Measurements from ENCODE around the gene BTRC.

BTRC gene

GRCh38 chr10:101513733-101514132, 159.8 kb downstream of the BTRC start:
- Histone ChIP-seq H3K9ac (ENCODE audit: low read depth in 1 of 2, low read length in 2 of 2) (no peak overlapping the region), H3K4me3 (ENCODE audit: low read length in 2 of 2) (no peak overlapping the region), H3K4me1 (ENCODE audit: control insufficient read depth in 2 of 2, insufficient read depth in 2 of 2, low read length in 2 of 2) (no peaks in the 10 kb centered on the region), H3K27ac (ENCODE audit: low read depth in 2 of 2, low read length in 2 of 2) (no peak overlapping the region), H3K36me3 (ENCODE audit: control insufficient read depth in 2 of 2, insufficient read depth in 2 of 2, low read length in 2 of 2) (no peaks in the 10 kb centered on the region), H3K27me3 (ENCODE audit: control insufficient read depth in 2 of 2, insufficient read depth in 2 of 2, low read length in 2 of 2) (no peaks in the 10 kb centered on the region), H3K9me3 (ENCODE audit: control insufficient read depth in 2 of 2, low read length in 2 of 2) (no peaks in the 10 kb centered on the region)

GRCh38 chr10:101525848-101526247, 171.9 kb downstream of the BTRC start:
- H3K36me3 ChIP-seq (ENCODE audit: control insufficient read depth in 2 of 2, insufficient read depth in 2 of 2, low read length in 2 of 2) = peaks cover 2 to 3% of the 10 kb centered on the region in 2 donors
- H3K4me3 ChIP-seq (ENCODE audit: low read length in 2 of 2) = no peak overlapping the region
- H3K9me3 ChIP-seq (ENCODE audit: control insufficient read depth in 2 of 2, low read length in 2 of 2) = no peaks in the 10 kb centered on the region
- H3K27me3 ChIP-seq (ENCODE audit: control insufficient read depth in 2 of 2, insufficient read depth in 2 of 2, low read length in 2 of 2) = no peaks in the 10 kb centered on the region
- no peak overlapping the region for H3K27ac ChIP-seq (ENCODE audit: low read depth in 2 of 2, low read length in 2 of 2)
- no peak overlapping the region for H3K9ac ChIP-seq (ENCODE audit: low read depth in 1 of 2, low read length in 2 of 2)
- H3K4me1 ChIP-seq (ENCODE audit: control insufficient read depth in 2 of 2, insufficient read depth in 2 of 2, low read length in 2 of 2) = no peaks in the 10 kb centered on the region

- no peaks in the 10 kb centered on the region for H3K27me3 ChIP-seq (ENCODE audit: control insufficient read depth in 2 of 2, insufficient read depth in 2 of 2, low read length in 2 of 2)
- H3K4me3 ChIP-seq (ENCODE audit: low read length in 2 of 2) = no peak overlapping the region
- H3K27ac ChIP-seq (ENCODE audit: low read depth in 2 of 2, low read length in 2 of 2) = no peak overlapping the region
- H3K36me3 ChIP-seq (ENCODE audit: control insufficient read depth in 2 of 2, insufficient read depth in 2 of 2, low read length in 2 of 2) = peaks cover 0 to 6% of the 10 kb centered on the region in 2 donors
- no peaks in the 10 kb centered on the region for H3K9me3 ChIP-seq (ENCODE audit: control insufficient read depth in 2 of 2, low read length in 2 of 2)
- no peak overlapping the region for H3K9ac ChIP-seq (ENCODE audit: low read depth in 1 of 2, low read length in 2 of 2)
- H3K4me1 ChIP-seq (ENCODE audit: control insufficient read depth in 2 of 2, insufficient read depth in 2 of 2, low read length in 2 of 2) = no peaks in the 10 kb centered on the region
These were observed 175.2 kb downstream of the BTRC start for GRCh38 chr10:101529207-101529606.

GRCh38 chr10:101529725-101530553, 176.0 kb downstream of the BTRC start:
- H3K9me3 ChIP-seq (ENCODE audit: control insufficient read depth in 2 of 2, low read length in 2 of 2) = no peaks in the 10 kb centered on the region
- H3K27ac ChIP-seq (ENCODE audit: low read depth in 2 of 2, low read length in 2 of 2) = no peak overlapping the region
- H3K4me3 ChIP-seq (ENCODE audit: low read length in 2 of 2) = no peak overlapping the region
- H3K27me3 ChIP-seq (ENCODE audit: control insufficient read depth in 2 of 2, insufficient read depth in 2 of 2, low read length in 2 of 2) = no peaks in the 10 kb centered on the region
- no peaks in the 10 kb centered on the region for H3K4me1 ChIP-seq (ENCODE audit: control insufficient read depth in 2 of 2, insufficient read depth in 2 of 2, low read length in 2 of 2)
- H3K9ac ChIP-seq (ENCODE audit: low read depth in 1 of 2, low read length in 2 of 2) = no peak overlapping the region
- peaks cover 4 to 6% of the 10 kb centered on the region in 2 donors for H3K36me3 ChIP-seq (ENCODE audit: control insufficient read depth in 2 of 2, insufficient read depth in 2 of 2, low read length in 2 of 2)

GRCh38 chr10:101535949-101536348, 182.0 kb downstream of the BTRC start:
- Histone ChIP-seq H3K4me3 (ENCODE audit: low read length in 2 of 2) (no peak overlapping the region), H3K36me3 (ENCODE audit: control insufficient read depth in 2 of 2, insufficient read depth in 2 of 2, low read length in 2 of 2) (peaks cover 3 to 12% of the 10 kb centered on the region in 2 donors), H3K27me3 (ENCODE audit: control insufficient read depth in 2 of 2, insufficient read depth in 2 of 2, low read length in 2 of 2) (no peaks in the 10 kb centered on the region), H3K27ac (ENCODE audit: low read depth in 2 of 2, low read length in 2 of 2) (no peak overlapping the region), H3K9me3 (ENCODE audit: control insufficient read depth in 2 of 2, low read length in 2 of 2) (no peaks in the 10 kb centered on the region), H3K4me1 (ENCODE audit: control insufficient read depth in 2 of 2, insufficient read depth in 2 of 2, low read length in 2 of 2) (no peaks in the 10 kb centered on the region), H3K9ac (ENCODE audit: low read depth in 1 of 2, low read length in 2 of 2) (no peak overlapping the region)

- no peak overlapping the region for H3K9ac ChIP-seq (ENCODE audit: low read depth in 1 of 2, low read length in 2 of 2)
These were observed 182.8 kb downstream of the BTRC start for GRCh38 chr10:101536800-101537199.

GRCh38 chr10:101538446-101538845, 184.5 kb downstream of the BTRC start:
- H3K27ac ChIP-seq (ENCODE audit: low read depth in 2 of 2, low read length in 2 of 2) = no peak overlapping the region
- no peaks in the 10 kb centered on the region for H3K9me3 ChIP-seq (ENCODE audit: control insufficient read depth in 2 of 2, low read length in 2 of 2)
- H3K36me3 ChIP-seq (ENCODE audit: control insufficient read depth in 2 of 2, insufficient read depth in 2 of 2, low read length in 2 of 2) = peaks cover under 1 to 12% of the 10 kb centered on the region in 2 donors
- no peaks in the 10 kb centered on the region for H3K4me1 ChIP-seq (ENCODE audit: control insufficient read depth in 2 of 2, insufficient read depth in 2 of 2, low read length in 2 of 2)
- H3K27me3 ChIP-seq (ENCODE audit: control insufficient read depth in 2 of 2, insufficient read depth in 2 of 2, low read length in 2 of 2) = no peaks in the 10 kb centered on the region
- no peak overlapping the region for H3K4me3 ChIP-seq (ENCODE audit: low read length in 2 of 2)
- no peak overlapping the region for H3K9ac ChIP-seq (ENCODE audit: low read depth in 1 of 2, low read length in 2 of 2)

More at GRCh38 chr10:101536800-101537199, 182.8 kb downstream of the BTRC start:
- Histone ChIP-seq H3K27me3 (ENCODE audit: control insufficient read depth in 2 of 2, insufficient read depth in 2 of 2, low read length in 2 of 2) (no peaks in the 10 kb centered on the region), H3K9me3 (ENCODE audit: control insufficient read depth in 2 of 2, low read length in 2 of 2) (no peaks in the 10 kb centered on the region), H3K4me1 (ENCODE audit: control insufficient read depth in 2 of 2, insufficient read depth in 2 of 2, low read length in 2 of 2) (no peaks in the 10 kb centered on the region), H3K27ac (ENCODE audit: low read depth in 2 of 2, low read length in 2 of 2) (no peak overlapping the region), H3K36me3 (ENCODE audit: control insufficient read depth in 2 of 2, insufficient read depth in 2 of 2, low read length in 2 of 2) (peaks cover 3 to 12% of the 10 kb centered on the region in 2 donors), H3K4me3 (ENCODE audit: low read length in 2 of 2) (no peak overlapping the region)

GRCh38 chr10:101545898-101546297, 191.9 kb downstream of the BTRC start:
- H3K27me3 ChIP-seq (ENCODE audit: control insufficient read depth in 2 of 2, insufficient read depth in 2 of 2, low read length in 2 of 2) = no peaks in the 10 kb centered on the region
- no peak overlapping the region for H3K4me3 ChIP-seq (ENCODE audit: low read length in 2 of 2)
- no peaks in the 10 kb centered on the region for H3K4me1 ChIP-seq (ENCODE audit: control insufficient read depth in 2 of 2, insufficient read depth in 2 of 2, low read length in 2 of 2)
- no peaks in the 10 kb centered on the region for H3K9me3 ChIP-seq (ENCODE audit: control insufficient read depth in 2 of 2, low read length in 2 of 2)
- no peak overlapping the region for H3K9ac ChIP-seq (ENCODE audit: low read depth in 1 of 2, low read length in 2 of 2)
- H3K36me3 ChIP-seq (ENCODE audit: control insufficient read depth in 2 of 2, insufficient read depth in 2 of 2, low read length in 2 of 2) = peaks cover 0 to 3% of the 10 kb centered on the region in 2 donors
- no peak overlapping the region for H3K27ac ChIP-seq (ENCODE audit: low read depth in 2 of 2, low read length in 2 of 2)

GRCh38 chr10:101550965-101551364, 197.0 kb downstream of the BTRC start:
- no peak overlapping the region for H3K4me3 ChIP-seq (ENCODE audit: low read length in 2 of 2)
- H3K36me3 ChIP-seq (ENCODE audit: control insufficient read depth in 2 of 2, insufficient read depth in 2 of 2, low read length in 2 of 2) = peaks cover 13 to 25% of the 10 kb centered on the region in 2 donors
- no peaks in the 10 kb centered on the region for H3K4me1 ChIP-seq (ENCODE audit: control insufficient read depth in 2 of 2, insufficient read depth in 2 of 2, low read length in 2 of 2)
- no peak overlapping the region for H3K27ac ChIP-seq (ENCODE audit: low read depth in 2 of 2, low read length in 2 of 2)
- no peaks in the 10 kb centered on the region for H3K27me3 ChIP-seq (ENCODE audit: control insufficient read depth in 2 of 2, insufficient read depth in 2 of 2, low read length in 2 of 2)
- no peak overlapping the region for H3K9ac ChIP-seq (ENCODE audit: low read depth in 1 of 2, low read length in 2 of 2)
- no peaks in the 10 kb centered on the region for H3K9me3 ChIP-seq (ENCODE audit: control insufficient read depth in 2 of 2, low read length in 2 of 2)

- H3K36me3 ChIP-seq (ENCODE audit: control insufficient read depth in 2 of 2, insufficient read depth in 2 of 2, low read length in 2 of 2) = peaks cover 13 to 25% of the 10 kb centered on the region in 2 donors
- no peaks in the 10 kb centered on the region for H3K27me3 ChIP-seq (ENCODE audit: control insufficient read depth in 2 of 2, insufficient read depth in 2 of 2, low read length in 2 of 2)
- no peak overlapping the region for H3K27ac ChIP-seq (ENCODE audit: low read depth in 2 of 2, low read length in 2 of 2)
- no peaks in the 10 kb centered on the region for H3K9me3 ChIP-seq (ENCODE audit: control insufficient read depth in 2 of 2, low read length in 2 of 2)
- H3K4me1 ChIP-seq (ENCODE audit: control insufficient read depth in 2 of 2, insufficient read depth in 2 of 2, low read length in 2 of 2) = no peaks in the 10 kb centered on the region
- H3K4me3 ChIP-seq (ENCODE audit: low read length in 2 of 2) = no peak overlapping the region
- H3K9ac ChIP-seq (ENCODE audit: low read depth in 1 of 2, low read length in 2 of 2) = no peak overlapping the region
These were observed 198.5 kb downstream of the BTRC start for GRCh38 chr10:101552442-101552841.

Measured in mucosa of rectum (tissue), 2 donors.